ENCODE data around the gene TBC1D10B.

Gene TBC1D10B

GRCh38 chr16:30382111-30382881, 12.0 kb upstream of the TBC1D10B start, which contains the start of gene SEPTIN1:
Gene SEPTIN1 (minus strand): TSS chr16:30382561. CDS start chr16:30382542, 19 bp downstream.
- peak within 1 kb of the TSS; percentile 68 for H3K27ac ChIP-seq (ENCODE audit: low read length)
- H2AFZ ChIP-seq (ENCODE audit: low read depth, low read length): peak within 1 kb of the TSS; percentile 80
- peaks cover 5% of the 10 kb centered on the region for H3K36me3 ChIP-seq (replicated peaks; ENCODE audit: low read depth, low read length)
- no peaks in the 10 kb centered on the region for H3K9me3 ChIP-seq (ENCODE audit: insufficient read depth, low read length)
- TF ChIP-seq EZH2phosphoT487 (IDR thresholded peaks at IDR 0.05; ENCODE audit: low read depth) (no peak), CTCF (IDR thresholded peaks at IDR 0.05; ENCODE audit: low read depth, low read length) (no peak)
- no peaks in the 10 kb centered on the region for H4K20me1 ChIP-seq (ENCODE audit: insufficient read depth, low read length)
- peak within 1 kb of the TSS; percentile 84 for H3K9ac ChIP-seq (ENCODE audit: low read length)
- peak within 1 kb of the TSS; percentile 92 for H3K4me2 ChIP-seq (ENCODE audit: low read length)
- H3K4me3 ChIP-seq (ENCODE audit: low read length): peak within 1 kb of the TSS; percentile 87
- H3K27me3 ChIP-seq (ENCODE audit: low read depth, low read length): no peaks in the 10 kb centered on the region
- H3K79me2 ChIP-seq (ENCODE audit: low read length): peaks cover 21% of the 10 kb centered on the region
- peaks cover 30% of the 10 kb centered on the region for H3K4me1 ChIP-seq (ENCODE audit: low read length)

GRCh38 chr16:30381291-30382041, 11.2 kb upstream of the TBC1D10B start:
- peak overlapping the region; percentile 87 for H3K4me3 ChIP-seq (ENCODE audit: low read length)
- peaks cover 34% of the 10 kb centered on the region for H3K4me1 ChIP-seq (ENCODE audit: low read length)
- peak overlapping the region; percentile 92 for H3K4me2 ChIP-seq (ENCODE audit: low read length)
- H2AFZ ChIP-seq (ENCODE audit: low read depth, low read length): no peak overlapping the region
- TF ChIP-seq CTCF (IDR thresholded peaks at IDR 0.05; ENCODE audit: low read depth, low read length): no peak
- H3K36me3 ChIP-seq (replicated peaks; ENCODE audit: low read depth, low read length): peaks cover 5% of the 10 kb centered on the region
- no peaks in the 10 kb centered on the region for H3K27me3 ChIP-seq (ENCODE audit: low read depth, low read length)
- H3K27ac ChIP-seq (ENCODE audit: low read length): peak overlapping the region; percentile 68
- H3K9ac ChIP-seq (ENCODE audit: low read length): peak overlapping the region; percentile 84
- no peaks in the 10 kb centered on the region for H3K9me3 ChIP-seq (ENCODE audit: insufficient read depth, low read length)
- H4K20me1 ChIP-seq (ENCODE audit: insufficient read depth, low read length): no peaks in the 10 kb centered on the region
- H3K79me2 ChIP-seq (ENCODE audit: low read length): peaks cover 21% of the 10 kb centered on the region

- Histone ChIP-seq H3K4me3 (ENCODE audit: low read length) (no peak overlapping the region), H3K4me2 (ENCODE audit: low read length) (no peak overlapping the region)
Observed at GRCh38 chr16:30380803-30381208, 10.5 kb upstream of the TBC1D10B start.

More at GRCh38 chr16:30380803-30381208, 10.5 kb upstream of the TBC1D10B start:
- H3K36me3 ChIP-seq (replicated peaks; ENCODE audit: low read depth, low read length): peaks cover 5% of the 10 kb centered on the region
- no peaks in the 10 kb centered on the region for H3K27me3 ChIP-seq (ENCODE audit: low read depth, low read length)
- H3K9me3 ChIP-seq (ENCODE audit: insufficient read depth, low read length): no peaks in the 10 kb centered on the region
- no peaks in the 10 kb centered on the region for H4K20me1 ChIP-seq (ENCODE audit: insufficient read depth, low read length)
- TF ChIP-seq EZH2phosphoT487 (IDR thresholded peaks at IDR 0.05; ENCODE audit: low read depth): no peak
- no peak for TF ChIP-seq CTCF (IDR thresholded peaks at IDR 0.05; ENCODE audit: low read depth, low read length)
- H3K79me2 ChIP-seq (ENCODE audit: low read length): peaks cover 21% of the 10 kb centered on the region
- no peak overlapping the region for H3K27ac ChIP-seq (ENCODE audit: low read length)
- peaks cover 34% of the 10 kb centered on the region for H3K4me1 ChIP-seq (ENCODE audit: low read length)
- no peak overlapping the region for H3K9ac ChIP-seq (ENCODE audit: low read length)
- no peak overlapping the region for H2AFZ ChIP-seq (ENCODE audit: low read depth, low read length)

Data from OCI-LY3 (cell line).